GM12878 (cell line): ENCODE measurements around the gene KDM3B.

Experiments used
- CBFB ChIP-seq: IDR thresholded peaks from 2 replicates; pipeline ENCODE4 v1.6.1; 2016; ENCODE audit warnings: antibody characterized with exemption, low read depth
- POLR2A ChIP-seq: IDR thresholded peaks from 2 replicates; pipeline ENCODE4 v1.6.1; 2011; ENCODE audit warnings: low read depth, mild to moderate bottlenecking, low read length
- TF ChIP-seq, protein P1 (sequence below), 3 experiments: IDR thresholded peaks in 2 of 3; conservative IDR thresholded peaks in 1 of 3; 2 replicates each; pipeline ENCODE4 v1.5.1; 2011; ENCODE audit warnings: low read depth in 3 of 3, low read length in 3 of 3, mild to moderate bottlenecking in 3 of 3, control low read depth in 2 of 3, moderate library complexity in 2 of 3, inconsistent platforms in 1 of 3, mixed read lengths in 1 of 3; ENCODE audit not compliant: control insufficient read depth in 2 of 3, insufficient read depth in 1 of 3; ENCODE audit errors: extremely low read depth in 1 of 3

DNA sequence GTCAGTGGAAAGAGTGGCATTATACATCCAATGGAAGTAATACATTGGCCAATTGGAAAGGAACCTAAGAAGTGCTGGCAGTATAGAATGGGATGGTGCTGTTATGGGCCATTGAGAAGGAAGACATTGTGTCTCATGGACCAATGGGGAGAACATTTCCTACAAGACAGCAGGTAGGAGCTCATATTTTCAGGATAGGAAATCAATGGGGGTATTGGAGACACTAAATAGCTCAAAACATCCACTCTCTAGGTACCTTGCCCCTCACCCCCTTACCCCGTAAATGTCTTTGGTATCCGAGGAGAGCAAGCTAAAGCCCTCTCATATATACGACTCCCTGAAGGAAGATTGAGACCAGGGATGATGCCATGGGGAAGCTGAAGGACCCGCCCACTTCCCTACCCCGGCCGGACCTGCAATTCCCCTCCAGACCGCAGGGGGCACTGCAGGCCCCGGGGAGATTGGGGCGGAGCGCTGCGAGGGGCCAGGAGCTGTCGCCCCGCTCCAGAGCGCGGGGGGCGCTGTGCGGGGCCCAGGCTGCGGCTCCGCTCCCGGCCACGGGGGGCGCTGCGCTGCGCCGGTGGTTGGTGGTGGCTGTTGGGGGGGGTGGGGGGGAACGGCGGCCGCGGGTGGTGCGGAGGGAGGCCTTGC lies at the start of gene KDM3B:
- TF ChIP-seq, protein P1, sequence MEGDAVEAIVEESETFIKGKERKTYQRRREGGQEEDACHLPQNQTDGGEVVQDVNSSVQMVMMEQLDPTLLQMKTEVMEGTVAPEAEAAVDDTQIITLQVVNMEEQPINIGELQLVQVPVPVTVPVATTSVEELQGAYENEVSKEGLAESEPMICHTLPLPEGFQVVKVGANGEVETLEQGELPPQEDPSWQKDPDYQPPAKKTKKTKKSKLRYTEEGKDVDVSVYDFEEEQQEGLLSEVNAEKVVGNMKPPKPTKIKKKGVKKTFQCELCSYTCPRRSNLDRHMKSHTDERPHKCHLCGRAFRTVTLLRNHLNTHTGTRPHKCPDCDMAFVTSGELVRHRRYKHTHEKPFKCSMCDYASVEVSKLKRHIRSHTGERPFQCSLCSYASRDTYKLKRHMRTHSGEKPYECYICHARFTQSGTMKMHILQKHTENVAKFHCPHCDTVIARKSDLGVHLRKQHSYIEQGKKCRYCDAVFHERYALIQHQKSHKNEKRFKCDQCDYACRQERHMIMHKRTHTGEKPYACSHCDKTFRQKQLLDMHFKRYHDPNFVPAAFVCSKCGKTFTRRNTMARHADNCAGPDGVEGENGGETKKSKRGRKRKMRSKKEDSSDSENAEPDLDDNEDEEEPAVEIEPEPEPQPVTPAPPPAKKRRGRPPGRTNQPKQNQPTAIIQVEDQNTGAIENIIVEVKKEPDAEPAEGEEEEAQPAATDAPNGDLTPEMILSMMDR (IDR thresholded peaks at IDR 0.05 in 2 of 3, conservative IDR thresholded peaks at IDR 0.05 in 1 of 3; ENCODE audit: control insufficient read depth in 2 of 3, extremely low read depth in 1 of 3, insufficient read depth in 1 of 3, low read depth in 3 of 3, low read length in 3 of 3): peak; percentile 99 to 100 (median 99)
- TF ChIP-seq CBFB: no peak
- TF ChIP-seq POLR2A: no peak
